GM11168 (cell line): ENCODE results near the gene LHPP.

Experiments
- in situ Hi-C: fragments of 300-500 bp; cut with MboI; formaldehyde crosslinking; loops from one replicate; pipeline ENCODE4 v1.12.0; 2022; ENCODE audit warnings: low sequenced_read_pairs; ENCODE audit not compliant: unreplicated experiment

The LHPP gene

GRCh38 chr10:124629415-124629814 lies 167.8 kb downstream of the LHPP start:
- in situ Hi-C loops = no loop called here

GRCh38 chr10:124629842-124630241 lies 168.2 kb downstream of the LHPP start:
- in situ Hi-C loops = no loop called here

DNA sequence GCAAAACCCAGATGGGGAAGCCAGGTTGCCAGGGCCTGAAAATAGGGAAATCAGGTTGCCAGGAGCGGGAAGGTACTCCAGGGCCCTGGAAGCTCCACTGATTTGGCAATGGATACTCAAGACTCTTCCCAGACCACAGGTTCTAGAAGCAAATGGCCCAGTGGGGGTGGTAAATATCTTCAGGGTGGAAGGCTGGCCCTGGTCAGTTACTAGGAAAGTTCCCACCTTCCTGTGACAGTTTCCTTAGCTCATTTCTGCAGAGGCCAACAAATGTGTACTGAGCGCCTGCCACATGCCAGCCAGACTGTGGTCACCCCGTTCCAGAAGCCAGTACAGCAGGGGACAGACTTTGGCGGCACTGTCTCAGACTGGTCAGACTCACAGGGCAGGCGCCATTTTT lies 168.9 kb downstream of the LHPP start:
- in situ Hi-C loops = no loop called here

DNA sequence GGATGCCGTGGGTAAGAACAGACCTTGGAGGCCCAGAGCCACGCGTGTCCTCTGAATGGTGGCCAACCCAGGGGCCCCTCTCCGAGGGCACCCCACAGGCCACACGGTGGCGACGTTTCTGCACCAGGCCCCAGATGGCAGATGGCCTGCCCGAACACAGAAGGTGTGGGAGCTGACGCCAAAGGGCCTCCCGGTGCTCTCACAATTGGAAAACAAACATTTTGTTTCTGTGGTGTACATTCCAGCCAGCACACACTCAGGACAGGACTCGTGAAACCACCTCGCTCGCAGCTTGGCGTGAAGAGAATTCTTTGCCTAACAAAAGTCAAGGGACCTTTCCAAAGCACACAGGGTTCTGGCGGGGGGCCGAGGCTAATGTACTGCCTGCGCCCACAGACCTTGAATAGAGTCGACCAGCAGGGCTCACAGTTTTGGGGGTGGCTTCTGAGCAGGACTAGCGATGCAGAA lies 170.5 kb downstream of the LHPP start:
- in situ Hi-C loops = no loop called here

GRCh38 chr10:124632566-124632965 lies 170.9 kb downstream of the LHPP start:
- in situ Hi-C loops = no loop called here

DNA sequence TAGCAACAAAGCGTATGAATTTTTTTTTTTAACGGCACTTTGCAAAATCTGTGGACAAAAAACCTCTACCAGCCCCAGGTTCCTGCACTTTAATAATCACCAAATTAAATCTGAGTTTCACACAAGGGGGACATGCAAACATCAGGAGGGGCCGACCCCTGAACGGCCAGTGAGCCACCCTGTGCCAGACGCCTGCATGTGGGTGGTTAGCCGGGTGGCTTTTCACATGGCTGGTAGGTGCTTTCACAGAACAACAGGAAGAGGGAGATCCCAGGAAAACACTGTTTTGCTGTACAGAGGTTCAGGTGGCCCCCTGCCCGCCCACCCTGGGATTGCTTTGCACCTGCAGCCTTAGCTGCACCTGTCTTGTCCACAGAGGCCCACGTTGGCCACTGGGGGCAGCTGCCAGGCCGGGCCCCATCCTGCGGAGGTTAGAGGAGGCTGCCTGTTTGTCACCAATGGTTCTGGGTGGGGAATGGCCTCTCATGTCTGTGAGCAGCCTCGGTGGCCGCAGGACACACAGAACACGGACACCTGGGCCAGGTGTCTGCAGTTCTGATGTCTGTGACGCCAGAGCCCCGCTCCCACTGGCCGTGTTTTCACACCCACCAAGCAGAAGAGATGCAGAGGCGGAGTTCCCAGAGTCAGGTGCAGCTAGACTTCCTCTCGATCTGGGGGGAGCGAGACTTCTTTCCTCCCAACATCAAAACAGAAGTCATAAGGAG lies 174.8 kb downstream of the LHPP start:
- in situ Hi-C loops = loop anchor here (5.0 kb wide), 1 partner anchor 106 kb away; the partner anchor contains the start of gene FAM53B

- in situ Hi-C loops = loop anchor here (5.0 kb wide), 1 partner anchor 105 kb away; the partner anchor contains the start of gene FAM53B
These were observed 175.6 kb downstream of the LHPP start for GRCh38 chr10:124637091-124637700.

DNA sequence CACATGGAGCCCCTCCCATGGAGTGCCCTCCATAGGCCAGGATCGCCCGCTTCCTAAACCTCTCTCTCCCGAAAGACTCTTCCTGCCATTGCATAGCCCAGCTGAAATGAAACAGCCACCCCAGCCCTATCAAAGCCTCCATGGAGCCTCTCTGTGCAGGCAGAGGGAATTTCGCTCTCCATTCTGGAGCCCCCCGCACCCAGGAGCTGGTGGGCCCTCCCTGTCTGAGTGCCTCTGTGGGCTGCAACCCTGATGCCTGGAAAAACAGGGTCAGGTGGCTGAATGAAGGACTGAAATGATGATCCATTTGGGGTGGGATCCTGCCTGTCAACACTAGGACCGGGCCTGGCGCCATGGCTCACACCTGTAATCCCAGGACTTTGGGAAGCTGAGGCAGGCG lies 176.1 kb downstream of the LHPP start:
- in situ Hi-C loops = loop anchor here (5.0 kb wide), 1 partner anchor 105 kb away; the partner anchor contains the start of gene FAM53B

DNA sequence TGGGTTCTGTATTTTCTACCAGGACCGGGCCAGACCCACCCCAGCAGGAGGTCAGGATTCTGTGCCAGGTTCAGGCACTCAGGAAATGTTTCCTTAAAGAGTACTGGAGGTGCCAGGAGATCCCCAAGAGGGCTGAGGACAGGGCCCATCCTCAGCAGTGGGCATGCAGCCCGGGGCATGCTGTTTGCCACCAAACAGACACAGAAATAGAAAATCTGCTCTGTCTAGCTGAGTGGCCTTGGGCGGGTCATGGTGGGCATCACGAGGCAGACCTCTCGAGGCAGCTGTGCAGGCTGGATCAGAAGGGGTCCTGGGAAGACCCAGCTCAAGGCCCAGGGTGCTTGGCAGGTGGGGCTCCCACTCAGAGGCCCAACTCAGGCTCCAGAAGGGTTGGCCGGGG lies 177.6 kb downstream of the LHPP start:
- in situ Hi-C loops = loop anchor here (5.0 kb wide), 1 partner anchor 103 kb away; the partner anchor contains the start of gene FAM53B

- in situ Hi-C loops = loop anchor here (5.0 kb wide), 1 partner anchor 103 kb away; the partner anchor contains the start of gene FAM53B
These were observed 178.0 kb downstream of the LHPP start for GRCh38 chr10:124639646-124640045.

DNA sequence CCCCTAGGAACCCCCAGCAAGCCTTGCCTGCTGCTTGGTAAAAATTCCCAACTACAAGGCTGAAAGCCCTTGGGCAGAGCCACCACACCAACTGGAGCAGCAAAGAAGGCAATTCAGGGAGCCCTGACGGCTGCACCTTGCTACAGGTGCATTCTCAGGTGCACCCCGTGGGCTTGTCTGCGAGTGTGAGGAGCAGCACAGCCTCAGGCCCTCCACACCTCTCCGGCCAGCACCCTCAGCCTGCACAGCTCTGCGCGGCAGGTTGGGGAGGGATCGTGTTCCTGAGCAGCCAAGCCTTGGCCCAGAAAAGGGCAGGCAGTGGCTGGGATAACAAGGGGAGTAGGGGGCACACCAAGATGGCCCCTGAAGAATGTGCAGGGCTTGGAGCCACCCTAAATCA lies 178.4 kb downstream of the LHPP start:
- in situ Hi-C loops = no loop called here

GRCh38 chr10:124640538-124641231 lies 179.1 kb downstream of the LHPP start:
- in situ Hi-C loops = no loop called here

- in situ Hi-C loops = no loop called here
These were observed 179.9 kb downstream of the LHPP start for GRCh38 chr10:124641282-124642087.

- in situ Hi-C loops = no loop called here
These were observed 180.6 kb downstream of the LHPP start for GRCh38 chr10:124642088-124642710.

- in situ Hi-C loops = no loop called here
These were observed 181.8 kb downstream of the LHPP start for GRCh38 chr10:124643330-124644009.

GRCh38 chr10:124644236-124644635 lies 182.6 kb downstream of the LHPP start:
- in situ Hi-C loops = no loop called here

DNA sequence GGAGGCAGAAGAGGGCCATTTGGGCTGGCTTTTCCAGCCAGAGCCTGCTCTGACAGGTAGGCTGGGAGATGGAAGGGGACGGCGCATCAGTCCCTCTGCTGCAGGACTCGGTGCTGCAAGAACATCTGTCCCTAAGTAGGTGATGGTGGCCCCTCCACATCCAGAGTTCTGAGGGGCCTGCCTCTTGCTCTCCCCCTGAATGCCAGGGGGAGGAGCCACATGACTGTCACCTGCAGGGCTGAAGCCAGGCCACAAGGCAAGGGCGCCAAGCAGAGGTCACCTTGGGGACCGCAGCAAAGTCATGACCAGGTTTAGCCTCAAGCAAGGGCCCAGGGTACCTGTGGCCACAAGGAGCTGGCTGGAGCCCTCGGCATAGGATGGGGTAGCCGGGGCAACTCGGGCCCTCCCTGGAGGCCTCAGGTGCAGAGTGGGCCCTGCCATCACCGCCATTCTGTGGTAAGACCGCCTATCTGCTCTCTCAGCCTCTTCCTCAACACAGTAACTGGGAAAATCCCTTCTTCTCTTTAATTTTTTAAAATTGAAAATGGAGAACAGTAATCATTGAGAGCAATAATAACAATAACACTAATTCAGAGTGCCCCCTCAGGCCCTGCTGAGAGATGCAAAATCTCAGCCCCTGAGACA lies 183.3 kb downstream of the LHPP start:
- in situ Hi-C loops = no loop called here

- in situ Hi-C loops = no loop called here
These were observed 184.0 kb downstream of the LHPP start for GRCh38 chr10:124645467-124646095.
